HG03521 (cell line): ENCODE measurements around the gene ZNF224.
A peak's percentile ranks its signal among the peaks of the same experiment; 100 is the strongest.

Experiments
- ATAC-seq: cut with Tn5 transposase; IDR thresholded peaks from one replicate; pipeline ENCODE4 v1.9.1; 2021; ENCODE audit warnings: mild to moderate bottlenecking, moderate library complexity; ENCODE audit not compliant: unreplicated experiment

ZNF224 gene

DNA sequence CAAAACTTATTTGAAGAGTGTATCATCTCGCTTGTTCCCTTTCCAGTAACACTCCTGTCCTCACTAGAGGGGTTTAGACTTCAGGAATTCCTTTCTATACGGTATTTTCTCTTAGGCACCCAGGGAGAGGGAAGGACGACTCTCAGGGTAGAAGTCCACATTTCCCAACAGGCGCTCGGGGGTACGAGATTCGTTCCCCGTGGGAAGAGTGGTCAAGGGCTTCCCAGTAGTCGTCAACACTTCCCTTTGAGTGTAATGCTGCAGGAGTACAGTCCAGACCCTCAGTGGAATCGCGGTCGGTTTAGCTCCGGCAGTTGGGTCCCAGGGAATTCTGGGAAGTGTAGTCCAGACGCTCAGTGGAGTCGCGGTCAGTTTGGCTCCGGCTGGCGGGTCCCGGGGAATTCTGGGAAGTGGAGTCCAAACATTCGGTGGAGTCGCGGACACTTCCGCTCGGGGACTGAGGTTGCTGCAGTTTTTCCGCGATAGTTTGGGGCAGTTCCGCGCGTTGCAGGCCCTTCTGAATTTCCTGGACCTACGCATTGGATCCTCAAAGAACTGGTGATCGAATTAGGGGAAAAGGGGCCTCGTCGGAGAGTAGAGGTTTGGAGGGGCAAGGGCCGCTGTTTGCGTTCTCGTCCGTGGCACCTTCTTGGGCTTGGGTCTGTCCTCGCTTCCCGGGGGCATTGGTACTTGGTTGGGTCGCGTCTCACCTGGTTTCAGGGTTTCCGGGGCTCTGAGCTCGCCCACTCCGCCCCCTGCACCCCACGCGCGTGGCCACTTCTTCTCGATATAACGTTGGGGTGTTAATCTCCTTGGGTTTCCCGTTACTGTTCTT is at the start of gene ZNF224:
TSS of gene ZNF224 (plus strand) at position 431 of the 835 bp plus-strand sequence. CDS start 3,513 bp downstream, outside the sequence.
- ATAC-seq, result peak; percentile 85

- ATAC-seq, result no peak
Observed at GRCh38 chr19:44050740-44051649, 43.2 kb upstream of the ZNF224 start.

- ATAC-seq, result no peak
Observed at GRCh38 chr19:44051650-44052402, 42.3 kb upstream of the ZNF224 start, which contains the start of gene ZNF223. TSS of gene ZNF223 (plus strand) at chr19:44052036. CDS start at chr19:44055177, 3,141 bp downstream.

- ATAC-seq, result no peak
Observed at GRCh38 chr19:44055870-44056269, 38.3 kb upstream of the ZNF224 start.

- no peak for ATAC-seq
Observed at GRCh38 chr19:44059229-44059628, 34.9 kb upstream of the ZNF224 start.

DNA sequence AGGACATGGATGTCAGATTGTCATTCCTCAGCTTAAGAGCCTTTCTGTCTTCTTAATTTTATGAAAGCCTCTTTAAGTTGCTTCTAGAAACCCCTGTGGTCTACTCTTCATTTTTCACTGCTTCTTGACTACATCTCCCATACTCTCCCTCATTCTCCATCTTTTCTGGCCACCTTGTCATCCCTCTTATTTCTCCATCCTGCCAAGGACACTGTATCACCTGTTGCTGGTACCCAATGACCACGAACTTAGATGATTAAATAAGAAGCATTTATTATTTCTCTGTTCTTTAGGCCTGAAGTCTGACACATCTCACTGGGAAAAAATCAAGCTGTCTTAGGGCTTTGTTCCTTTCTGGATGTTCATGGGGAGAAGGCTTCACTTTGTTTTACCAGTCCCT is 33.1 kb upstream of the ZNF224 start:
- no peak for ATAC-seq

DNA sequence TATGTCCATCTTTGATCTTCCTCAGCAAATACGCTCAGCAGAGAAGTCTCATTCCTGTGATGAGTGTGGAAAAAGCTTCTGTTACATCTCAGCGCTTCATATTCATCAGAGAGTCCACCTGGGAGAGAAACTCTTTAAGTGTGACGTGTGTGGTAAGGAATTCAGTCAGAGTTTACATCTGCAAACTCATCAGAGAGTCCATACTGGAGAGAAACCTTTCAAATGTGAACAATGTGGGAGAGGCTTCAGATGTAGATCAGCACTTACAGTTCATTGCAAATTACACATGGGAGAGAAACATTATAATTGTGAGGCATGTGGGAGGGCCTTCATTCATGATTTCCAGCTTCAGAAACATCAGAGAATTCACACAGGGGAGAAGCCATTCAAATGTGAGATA is 27.9 kb upstream of the ZNF224 start:
- no peak for ATAC-seq

DNA sequence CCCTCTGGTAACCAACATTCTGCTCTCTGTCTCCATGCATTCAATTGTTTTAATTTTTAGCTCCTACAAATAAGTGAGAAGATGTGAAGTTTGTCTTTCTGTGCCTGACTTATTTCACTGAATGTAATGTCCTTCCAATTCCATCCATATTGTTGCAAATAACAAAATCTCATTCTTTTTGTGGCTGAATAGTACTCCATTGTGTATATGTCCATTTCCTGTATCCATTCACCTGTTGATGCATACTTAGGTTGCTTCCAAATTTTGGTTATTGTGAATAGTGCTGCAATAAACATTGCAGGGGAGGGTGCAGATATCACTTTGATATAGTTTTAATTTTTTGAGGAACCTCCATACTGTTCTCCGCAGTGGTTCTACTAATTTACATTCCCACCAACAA is 24.7 kb upstream of the ZNF224 start:
- no peak for ATAC-seq

DNA sequence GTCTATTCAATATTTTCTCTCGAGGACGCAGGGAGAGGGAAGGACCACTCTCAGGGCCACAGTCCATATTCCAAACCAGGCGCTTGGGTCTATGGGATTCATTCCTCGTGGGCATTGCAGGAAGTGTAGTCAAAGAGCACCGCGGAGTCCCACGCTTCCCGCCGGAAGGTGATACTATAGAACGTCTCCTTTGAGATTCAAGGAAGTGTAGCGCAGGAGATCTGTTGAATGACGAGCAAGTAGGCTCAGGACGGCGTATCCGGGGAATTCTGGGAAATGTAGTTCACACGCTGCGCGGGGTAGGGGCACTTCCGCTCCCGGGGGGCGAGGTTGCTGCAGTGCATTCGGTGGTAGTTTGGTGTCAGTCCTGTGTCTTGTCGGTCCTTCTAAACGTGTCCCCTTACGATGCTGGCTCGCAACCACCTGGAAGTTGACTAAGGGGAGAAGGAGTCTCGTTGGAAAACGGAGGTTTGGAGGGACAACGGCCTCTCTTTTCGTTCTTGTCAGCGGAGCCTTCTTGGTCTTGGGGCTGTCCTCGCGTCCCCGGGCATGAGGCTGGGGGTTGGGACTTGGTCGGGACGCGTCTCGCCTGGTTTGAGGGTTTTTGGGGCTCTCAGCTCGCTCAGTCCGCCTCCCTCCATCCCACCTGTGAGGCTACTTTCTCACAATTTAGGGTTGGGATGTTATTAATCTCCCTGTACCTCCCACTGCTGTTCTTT is 22.2 kb upstream of the ZNF224 start, which contains the start of gene ZNF284:
TSS of gene ZNF284 (plus strand) at position 336 of the 719 bp plus-strand sequence. CDS start 4,231 bp downstream, outside the sequence.
- peak; percentile 86 for ATAC-seq

GRCh38 chr19:44072543-44073401 is 21.4 kb upstream of the ZNF224 start:
- no peak for ATAC-seq

- no peak for ATAC-seq
Observed at GRCh38 chr19:44076325-44076724, 17.8 kb upstream of the ZNF224 start.

DNA sequence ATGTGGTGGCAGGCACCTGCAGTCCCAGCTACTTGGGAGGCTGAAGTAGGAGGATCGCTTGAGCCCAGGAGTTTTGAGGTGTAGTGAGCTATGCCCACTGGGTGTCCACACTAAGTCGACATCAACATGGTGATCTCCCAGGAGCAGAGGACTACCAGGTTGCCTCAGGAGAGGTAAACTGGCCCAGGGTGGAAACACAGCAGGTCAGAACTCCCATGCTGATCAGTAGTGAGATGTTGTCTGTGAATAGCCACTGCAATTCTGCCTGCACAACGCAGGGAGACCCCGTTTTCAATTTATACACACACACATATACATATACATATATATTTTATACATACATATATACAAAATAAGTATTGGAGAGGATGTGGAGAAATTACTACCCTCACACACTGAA is 2.1 kb upstream of the ZNF224 start:
- no peak for ATAC-seq

GRCh38 chr19:44107751-44108150 is 13.6 kb downstream of the ZNF224 start:
- ATAC-seq, result no peak

GRCh38 chr19:44109458-44109857 is 15.3 kb downstream of the ZNF224 start:
- no peak for ATAC-seq

- ATAC-seq, result no peak
Observed at GRCh38 chr19:44111910-44112463, 17.8 kb downstream of the ZNF224 start.

DNA sequence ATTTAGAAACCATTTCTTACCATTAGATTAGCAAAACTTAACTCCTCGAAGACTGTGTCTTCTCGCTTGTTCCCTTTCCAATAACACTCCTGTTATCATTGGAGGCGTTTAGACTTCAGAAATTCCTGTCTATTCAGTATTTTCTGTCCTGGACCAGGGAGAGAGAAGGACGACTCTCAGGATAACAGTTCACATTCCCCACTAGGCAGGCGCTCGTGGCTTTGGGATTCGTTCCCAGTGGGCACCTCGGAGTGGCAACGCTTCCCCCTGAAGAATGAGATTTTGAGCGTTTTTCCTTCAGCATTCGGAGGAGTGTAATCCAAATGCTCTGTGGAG is 18.6 kb downstream of the ZNF224 start:
- peak; percentile 14 for ATAC-seq

DNA sequence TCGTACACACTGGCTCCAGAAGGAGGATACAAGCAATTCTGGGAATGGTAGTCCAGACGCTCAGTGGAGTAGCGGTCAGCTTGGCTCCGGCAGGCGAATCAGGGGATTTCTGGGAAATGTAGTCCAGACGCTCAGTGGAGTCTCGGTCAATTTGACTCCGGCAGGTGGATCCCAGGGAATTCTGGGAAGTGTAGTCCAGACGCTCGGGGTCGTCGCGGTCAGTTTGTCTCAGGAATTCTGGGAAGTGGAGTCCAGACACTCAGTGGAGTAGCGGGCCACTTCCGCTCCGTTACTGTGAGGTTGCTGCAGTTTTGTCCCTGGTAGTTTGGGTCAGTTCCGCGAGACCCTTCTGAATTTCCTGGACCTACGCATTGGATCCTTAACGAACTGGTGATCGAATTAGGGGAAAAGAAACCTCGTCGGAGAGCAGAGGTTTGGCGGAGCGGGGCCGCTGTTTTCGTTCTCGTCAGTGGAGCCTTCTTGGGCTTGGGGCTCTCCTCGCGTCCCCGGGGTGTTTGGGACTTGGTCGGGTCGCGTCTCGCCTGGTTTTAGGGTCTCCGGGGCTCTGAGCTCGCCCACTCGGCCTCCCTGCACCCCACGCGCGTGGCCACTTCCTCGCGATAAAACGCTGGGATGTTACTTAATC is 19.1 kb downstream of the ZNF224 start, which contains the start of gene ZNF225:
TSS of gene ZNF225 (plus strand) at position 262 of the 646 bp plus-strand sequence. CDS start 2,429 bp downstream, outside the sequence.
- ATAC-seq, result peak; percentile 94

DNA sequence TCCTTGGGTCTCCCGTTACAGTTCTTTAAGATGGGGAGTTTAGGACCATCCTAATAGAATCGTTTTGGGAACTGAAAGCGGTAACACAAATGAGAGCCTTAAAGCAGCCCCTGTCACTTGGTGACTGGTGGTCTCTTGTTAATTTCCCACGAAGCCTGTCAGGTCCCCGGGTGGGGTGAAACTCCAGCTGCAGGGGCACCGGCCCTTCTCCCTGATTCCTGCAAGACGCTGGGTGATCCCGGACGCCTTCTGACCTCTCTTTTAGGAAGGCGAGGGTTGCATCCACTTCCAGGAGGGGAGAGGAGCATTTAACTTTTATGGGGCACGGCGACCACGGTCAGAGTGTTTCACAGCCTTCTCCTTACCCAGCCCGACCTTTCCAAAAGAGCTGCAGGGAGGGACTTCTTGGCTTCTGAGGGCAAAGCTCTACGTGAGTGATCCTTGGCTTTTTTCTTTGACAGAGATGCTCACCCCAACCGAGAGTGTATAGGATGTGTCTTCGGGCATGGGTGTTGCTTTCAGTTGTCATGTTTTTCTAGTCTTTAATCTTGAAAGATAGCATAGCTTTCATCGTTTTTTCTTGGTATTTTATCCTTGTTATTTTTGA is 19.7 kb downstream of the ZNF224 start:
- peak; percentile 5 for ATAC-seq
